GM23248 (cell line): ENCODE measurements around the gene CKM.

Experiments
- EZH2 ChIP-seq: fragments of 200-600 bp; sonication (generic); IDR thresholded peaks from 2 replicates; pipeline ENCODE4 v1.6.1; 2018; ENCODE audit warnings: antibody characterized with exemption, mild to moderate bottlenecking; ENCODE audit not compliant: insufficient read depth, poor library complexity, severe bottlenecking
- EZH2phosphoT487 ChIP-seq: fragments of 200-600 bp; sonication (generic); IDR thresholded peaks from 2 replicates; pipeline ENCODE4 v1.6.1; 2018; ENCODE audit warnings: antibody characterized with exemption, moderate library complexity, mild to moderate bottlenecking, low read depth; ENCODE audit not compliant: insufficient read depth

DNA sequence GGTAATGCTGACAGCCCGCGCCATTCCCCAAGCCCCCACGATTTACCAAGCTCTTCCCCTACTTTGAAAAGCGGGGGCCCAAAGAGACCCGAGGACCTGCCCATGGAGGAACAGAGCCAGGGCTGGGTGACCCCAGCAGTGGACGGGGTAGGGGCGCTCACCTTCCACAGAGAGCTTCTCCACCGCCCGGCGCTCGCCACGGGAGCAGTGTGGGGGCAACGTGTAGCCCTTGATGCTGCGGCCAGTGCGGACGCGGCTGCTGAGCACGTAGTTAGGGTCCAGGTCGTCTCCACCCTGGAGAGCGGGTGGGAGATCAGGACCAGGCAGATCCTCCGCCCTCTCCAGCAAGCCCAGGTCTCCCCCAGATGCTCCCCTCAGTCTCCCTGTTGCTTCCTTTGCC lies 7.4 kb downstream of the CKM start:
- TF ChIP-seq EZH2: no peak
- no peak for TF ChIP-seq EZH2phosphoT487
